H1 (cell line): ENCODE data around the gene CLDN4. TPM values are rescaled to one million over a fixed set of nuclear protein-coding genes. Genes with fewer than 3 reads are reported as not detected.

Experiments
- polyA plus RNA-seq, 7 experiments: library from polyadenylated mRNA; depleted of rRNA in 3 of 7; stranded (reverse) in 5 of 7; unstranded in 2 of 7; fragments of >200 nt in 5 of 7; fragments of 200-250 nt in 2 of 7; gene quantifications; 1 replicate in 5 of 7; 2 replicates in 1 of 7; 4 replicates in 1 of 7; pipeline versions ENCODE4 v1.2.1 to v1.2.3, GENCODE V29; 2011 to 2013; ENCODE audit warnings: missing spikeins in 2 of 7, mixed read lengths in 2 of 7
- total RNA-seq: library from RNA; stranded (reverse); fragmentation: NEBNext Ultra II Directional; extraction: Animal tissue kit (Norgen Biotek cat#: 25700); gene quantifications from 2 replicates; pipeline ENCODE4 v1.2.1, GENCODE V29; 2021
- TF ChIP-seq, protein P1 (sequence below), 3 experiments: IDR thresholded peaks; 1 replicate in 2 of 3; 2 replicates in 1 of 3; pipeline versions ENCODE4 v1.5.1 to v1.6.1; 2011; ENCODE audit warnings: low read length in 3 of 3, mild to moderate bottlenecking in 3 of 3, inconsistent platforms in 2 of 3, low read depth in 1 of 3, moderate library complexity in 1 of 3; ENCODE audit not compliant: insufficient read depth in 1 of 3; ENCODE audit errors: control extremely low read depth in 1 of 3

The CLDN4 gene
- total and polyA plus RNA-seq, 2 of the 8 experiments (the other 6 are each of a cell fraction or from before 2014, with no cell fraction given): 28.0 to 69.3 TPM

DNA sequence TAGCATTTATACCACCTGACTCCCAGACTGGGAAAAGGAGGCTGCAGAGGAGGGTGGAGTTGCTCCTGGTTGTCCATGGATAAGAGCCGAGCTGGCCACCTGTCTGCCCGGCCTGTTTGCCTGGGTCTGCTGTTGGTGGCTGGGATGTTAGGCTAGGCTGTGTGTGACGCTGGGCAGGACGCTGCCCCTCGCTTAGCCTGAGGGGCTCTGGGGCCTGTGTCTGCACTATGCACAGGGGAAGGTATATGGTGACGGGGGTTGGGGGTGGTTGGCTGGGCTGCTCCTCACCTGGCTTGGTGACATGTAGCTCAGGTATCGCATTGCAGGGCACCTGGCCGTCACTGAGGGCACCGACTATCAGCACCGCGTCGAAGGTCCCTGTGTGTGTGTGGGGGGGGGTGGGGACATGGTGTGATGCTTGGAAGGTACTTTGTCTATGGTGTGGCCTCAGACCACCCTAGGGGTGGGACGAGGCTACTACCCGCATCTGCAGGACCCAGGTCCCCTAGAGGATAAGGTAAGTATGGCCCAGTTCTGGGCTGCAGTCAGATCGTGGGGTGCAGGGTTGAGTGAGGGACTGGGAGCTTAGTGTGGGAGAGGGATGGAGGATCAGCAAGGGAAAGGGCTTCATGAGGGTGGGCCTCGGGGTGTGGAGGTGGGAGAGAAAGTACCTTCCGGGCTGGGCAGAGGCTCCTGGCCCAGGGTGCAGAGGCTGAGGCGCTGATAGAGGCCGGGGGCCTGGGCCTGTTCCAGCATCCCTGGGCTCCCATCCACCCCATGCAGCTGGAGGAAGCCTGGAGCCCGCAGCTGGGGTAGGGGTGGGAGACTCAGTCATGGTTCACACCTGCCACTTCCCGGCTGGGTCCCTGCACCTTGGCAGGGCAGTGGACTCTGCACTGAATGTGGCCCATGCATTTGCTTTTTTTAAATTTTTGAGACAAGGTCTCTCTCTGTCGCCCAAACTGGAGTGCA lies 9.2 kb downstream of the CLDN4 start (continued):
- TF ChIP-seq, protein P1, sequence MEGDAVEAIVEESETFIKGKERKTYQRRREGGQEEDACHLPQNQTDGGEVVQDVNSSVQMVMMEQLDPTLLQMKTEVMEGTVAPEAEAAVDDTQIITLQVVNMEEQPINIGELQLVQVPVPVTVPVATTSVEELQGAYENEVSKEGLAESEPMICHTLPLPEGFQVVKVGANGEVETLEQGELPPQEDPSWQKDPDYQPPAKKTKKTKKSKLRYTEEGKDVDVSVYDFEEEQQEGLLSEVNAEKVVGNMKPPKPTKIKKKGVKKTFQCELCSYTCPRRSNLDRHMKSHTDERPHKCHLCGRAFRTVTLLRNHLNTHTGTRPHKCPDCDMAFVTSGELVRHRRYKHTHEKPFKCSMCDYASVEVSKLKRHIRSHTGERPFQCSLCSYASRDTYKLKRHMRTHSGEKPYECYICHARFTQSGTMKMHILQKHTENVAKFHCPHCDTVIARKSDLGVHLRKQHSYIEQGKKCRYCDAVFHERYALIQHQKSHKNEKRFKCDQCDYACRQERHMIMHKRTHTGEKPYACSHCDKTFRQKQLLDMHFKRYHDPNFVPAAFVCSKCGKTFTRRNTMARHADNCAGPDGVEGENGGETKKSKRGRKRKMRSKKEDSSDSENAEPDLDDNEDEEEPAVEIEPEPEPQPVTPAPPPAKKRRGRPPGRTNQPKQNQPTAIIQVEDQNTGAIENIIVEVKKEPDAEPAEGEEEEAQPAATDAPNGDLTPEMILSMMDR (IDR thresholded peaks at IDR 0.05; ENCODE audit: control extremely low read depth in 1 of 3, insufficient read depth in 1 of 3, low read depth in 1 of 3, low read length in 3 of 3): peak; percentile 69 to 98 (median 75)
- TF ChIP-seq, all 59 proteins: peak for 2
